OCI-LY1 (cell line): ENCODE data around the gene PIM3.

ENCODE experiments used
- H2AFZ ChIP-seq: fragments of 200-600 bp; sonication (generic), shearing (Covaris generic); 2 replicates; pipeline ENCODE4 v1.6.0; 2014; ENCODE audit warnings: antibody characterized with exemption, mild to moderate bottlenecking, low read length
- H3F3A ChIP-seq: fragments of 200-600 bp; sonication (generic), shearing (Covaris generic); 2 replicates; pipeline ENCODE4 v1.6.0; 2014; ENCODE audit warnings: mild to moderate bottlenecking, antibody characterized with exemption, low read length, moderate library complexity; ENCODE audit not compliant: insufficient read depth
- H3K27ac ChIP-seq: fragments of 200-600 bp; sonication (generic); 2 replicates; pipeline ENCODE4 v1.5.1; 2014; ENCODE audit warnings: low read length, mixed run types, mild to moderate bottlenecking, low read depth; ENCODE audit not compliant: poor library complexity, severe bottlenecking
- H3K27me3 ChIP-seq: fragments of 200-600 bp; sonication (generic); 2 replicates; pipeline ENCODE4 v1.6.0; 2014; ENCODE audit warnings: antibody characterized with exemption, mild to moderate bottlenecking, low read length, moderate library complexity; ENCODE audit not compliant: insufficient read depth
- H3K36me3 ChIP-seq: fragments of 200-600 bp; sonication (generic); 2 replicates; pipeline ENCODE4 v1.6.1; 2014; ENCODE audit warnings: mild to moderate bottlenecking, antibody characterized with exemption, low read length, moderate library complexity, mixed read lengths; ENCODE audit not compliant: insufficient read depth
- H3K4me1 ChIP-seq: fragments of 200-600 bp; sonication (generic); 2 replicates; pipeline ENCODE4 v1.5.1; 2014; ENCODE audit warnings: mild to moderate bottlenecking, low read length, moderate library complexity; ENCODE audit not compliant: insufficient read depth, severe bottlenecking
- H3K4me2 ChIP-seq: fragments of 200-600 bp; sonication (generic), shearing (Covaris generic); 2 replicates; pipeline ENCODE4 v1.6.1; 2014; ENCODE audit warnings: low read length
- H3K4me3 ChIP-seq: fragments of 200-600 bp; sonication (generic); 2 replicates; pipeline ENCODE4 v1.5.1; 2014; ENCODE audit warnings: low read length, low read depth, mild to moderate bottlenecking, mixed read lengths; ENCODE audit not compliant: poor library complexity, severe bottlenecking
- H3K79me2 ChIP-seq: fragments of 200-600 bp; shearing (Covaris generic); 2 replicates; pipeline ENCODE4 v1.6.1; 2016; ENCODE audit warnings: mixed run types, low read length, mixed read lengths; ENCODE audit not compliant: insufficient read depth
- H3K9ac ChIP-seq: fragments of 200-600 bp; sonication (generic), shearing (Covaris generic); 2 replicates; pipeline ENCODE4 v1.6.1; 2014; ENCODE audit warnings: mild to moderate bottlenecking, low read length, mixed read lengths
- H3K9me2 ChIP-seq: fragments of 200-600 bp; sonication (generic), shearing (Covaris generic); 2 replicates; pipeline ENCODE4 v1.6.1; 2014; ENCODE audit warnings: low read depth, mild to moderate bottlenecking, low read length, mixed read lengths
- H3K9me3 ChIP-seq: fragments of 200-600 bp; shearing (Covaris generic); 2 replicates; pipeline ENCODE4 v1.6.1; 2014; ENCODE audit warnings: low read length, mixed read lengths
- H4K20me1 ChIP-seq: fragments of 200-600 bp; sonication (generic), shearing (Covaris generic); 2 replicates; pipeline ENCODE4 v1.6.0; 2016; ENCODE audit warnings: mild to moderate bottlenecking, low read length; ENCODE audit not compliant: insufficient read depth
- EZH2 ChIP-seq: fragments of 200-600 bp; sonication (generic), shearing (Covaris generic); IDR thresholded peaks from 2 replicates; pipeline ENCODE4 v1.8.0; 2017; ENCODE audit warnings: borderline replicate concordance, mixed run types, mild to moderate bottlenecking, antibody characterized with exemption, low read length, moderate library complexity, mixed read lengths
- TF ChIP-seq, protein P1 (sequence below): fragments of 200-600 bp; sonication (generic), shearing (Covaris generic); IDR thresholded peaks from 2 replicates; pipeline ENCODE4 v1.5.1; 2017; ENCODE audit warnings: mild to moderate bottlenecking, antibody characterized with exemption, low read length, moderate library complexity, mixed read lengths

The PIM3 gene

GRCh38 chr22:49963647-49964026 lies 3.1 kb downstream of the PIM3 start:
- no peak for TF ChIP-seq EZH2
- Histone ChIP-seq H2AFZ (no peak overlapping the region), H3K36me3 (peaks cover 39% of the 10 kb centered on the region), H3K27me3 (no peaks in the 10 kb centered on the region), H3K4me1 (peaks cover 19% of the 10 kb centered on the region), H3F3A (0 out of 2 replicates have a peak, but pooled peaks cover 3% of the 10 kb centered on the region), H3K9me2 (no peaks in the 10 kb centered on the region), H3K27ac (no peak overlapping the region), H3K4me2 (no peak overlapping the region), H3K9ac (no peak overlapping the region), H3K9me3 (no peaks in the 10 kb centered on the region), H3K4me3 (no peak overlapping the region), H3K79me2 (no peaks in the 10 kb centered on the region), H4K20me1 (no peaks in the 10 kb centered on the region)

- H3K4me2 ChIP-seq = no peak overlapping the region
- peaks cover 17% of the 10 kb centered on the region for H3K4me1 ChIP-seq
- no peak overlapping the region for H3K9ac ChIP-seq
- 0 out of 2 replicates have a peak, but pooled peaks cover 3% of the 10 kb centered on the region for H3F3A ChIP-seq
- no peak overlapping the region for H2AFZ ChIP-seq
- H3K27ac ChIP-seq = no peak overlapping the region
- no peaks in the 10 kb centered on the region for H3K9me2 ChIP-seq
- no peak overlapping the region for H3K4me3 ChIP-seq
- H3K27me3 ChIP-seq = no peaks in the 10 kb centered on the region
- no peaks in the 10 kb centered on the region for H3K79me2 ChIP-seq
- no peaks in the 10 kb centered on the region for H3K9me3 ChIP-seq
- TF ChIP-seq, protein P1, sequence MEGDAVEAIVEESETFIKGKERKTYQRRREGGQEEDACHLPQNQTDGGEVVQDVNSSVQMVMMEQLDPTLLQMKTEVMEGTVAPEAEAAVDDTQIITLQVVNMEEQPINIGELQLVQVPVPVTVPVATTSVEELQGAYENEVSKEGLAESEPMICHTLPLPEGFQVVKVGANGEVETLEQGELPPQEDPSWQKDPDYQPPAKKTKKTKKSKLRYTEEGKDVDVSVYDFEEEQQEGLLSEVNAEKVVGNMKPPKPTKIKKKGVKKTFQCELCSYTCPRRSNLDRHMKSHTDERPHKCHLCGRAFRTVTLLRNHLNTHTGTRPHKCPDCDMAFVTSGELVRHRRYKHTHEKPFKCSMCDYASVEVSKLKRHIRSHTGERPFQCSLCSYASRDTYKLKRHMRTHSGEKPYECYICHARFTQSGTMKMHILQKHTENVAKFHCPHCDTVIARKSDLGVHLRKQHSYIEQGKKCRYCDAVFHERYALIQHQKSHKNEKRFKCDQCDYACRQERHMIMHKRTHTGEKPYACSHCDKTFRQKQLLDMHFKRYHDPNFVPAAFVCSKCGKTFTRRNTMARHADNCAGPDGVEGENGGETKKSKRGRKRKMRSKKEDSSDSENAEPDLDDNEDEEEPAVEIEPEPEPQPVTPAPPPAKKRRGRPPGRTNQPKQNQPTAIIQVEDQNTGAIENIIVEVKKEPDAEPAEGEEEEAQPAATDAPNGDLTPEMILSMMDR = no peak
- TF ChIP-seq EZH2 = no peak
- peaks cover 39% of the 10 kb centered on the region for H3K36me3 ChIP-seq
- no peaks in the 10 kb centered on the region for H4K20me1 ChIP-seq
Observed at GRCh38 chr22:49964136-49965090, 3.8 kb downstream of the PIM3 start.

- Histone ChIP-seq H3K9ac (no peak overlapping the region), H3K4me2 (no peak overlapping the region), H3K4me1 (peaks cover 10% of the 10 kb centered on the region)
Observed at GRCh38 chr22:49965091-49966040, 4.8 kb downstream of the PIM3 start.

More at GRCh38 chr22:49965091-49966040, 4.8 kb downstream of the PIM3 start:
- Histone ChIP-seq H3K79me2 (no peaks in the 10 kb centered on the region), H3K36me3 (peaks cover 39% of the 10 kb centered on the region), H3K9me2 (no peaks in the 10 kb centered on the region), H3K27ac (no peak overlapping the region), H3K9me3 (no peaks in the 10 kb centered on the region), H2AFZ (no peak overlapping the region), H3K4me3 (no peak overlapping the region), H4K20me1 (no peaks in the 10 kb centered on the region), H3F3A (0 out of 2 replicates have a peak, but pooled peaks cover 3% of the 10 kb centered on the region), H3K27me3 (no peaks in the 10 kb centered on the region)
- TF ChIP-seq, protein P1 = no peak
- no peak for TF ChIP-seq EZH2
